ENCODE measurements around the gene ZBTB48. TPM values are rescaled to one million over a fixed set of nuclear protein-coding genes. Genes with fewer than 3 reads are reported as not detected.

ZBTB48 gene
- 15.4 and 16.0 TPM in 2 replicates for total RNA-seq
- 4.9 and 5.7 TPM in 2 replicates for polyA plus RNA-seq
- polyA plus RNA-seq (2012): 11.3 and 12.3 TPM in 2 replicates
- polyA minus RNA-seq (ENCODE audit: low replicate concordance): 7.1 and 9.1 TPM in 2 replicates

GRCh38 chr1:6579374-6580118, at the start of gene ZBTB48:
Gene ZBTB48, plus strand, starts transcription at chr1:6579994. Its CDS starts 616 bp downstream, at chr1:6580610.
- Histone ChIP-seq H3K4me3 (replicated peaks in 1 of 4; ENCODE audit: control extremely low read depth in 1 of 4, insufficient read depth in 1 of 4, low read depth in 3 of 4, low read length in 4 of 4) (peak within 1 kb of the TSS; percentile 57 to 86 (median 70)), H3K36me3 (ENCODE audit: control insufficient read depth, insufficient read depth, low read length) (peaks cover 2% of the 10 kb centered on the region), H3K9ac (ENCODE audit: insufficient read depth, low read length) (peak within 1 kb of the TSS; percentile 85), H3K27me3 (ENCODE audit: control insufficient read depth, insufficient read depth, low read length) (no peaks in the 10 kb centered on the region), H4K20me1 (ENCODE audit: control insufficient read depth, extremely low read depth, insufficient read depth, low read length) (no peaks in the 10 kb centered on the region), H3K79me2 (ENCODE audit: control insufficient read depth, insufficient read depth, low read length) (peaks cover 6% of the 10 kb centered on the region), H2AFZ (ENCODE audit: low read length) (peak within 1 kb of the TSS; percentile 88), H3K9me3 (ENCODE audit: control insufficient read depth, insufficient read depth, low read depth, low read length) (no peaks in the 10 kb centered on the region), H3K4me2 (ENCODE audit: extremely low read depth, insufficient read depth, low read length) (peak within 1 kb of the TSS; percentile 96), H3K27ac (ENCODE audit: insufficient read depth, low read length) (peak within 1 kb of the TSS; percentile 82), H3K4me1 (ENCODE audit: control insufficient read depth, extremely low read depth, insufficient read depth, low read length) (peaks cover 12% of the 10 kb centered on the region)
- no peak for TF ChIP-seq CTCF (conservative IDR thresholded peaks at IDR 0.05 in 1 of 2, IDR thresholded peaks at IDR 0.05 in 1 of 2; ENCODE audit: low read depth in 1 of 2, low read length in 2 of 2)
- no peak for TF ChIP-seq EZH2 (IDR thresholded peaks at IDR 0.05; ENCODE audit: low read length, missing control alignments)
- peak; percentile 93 to 96 for DNase-seq (ENCODE audit: low read depth in 2 of 2)

GRCh38 chr1:6530504-6531160, 49.2 kb upstream of the ZBTB48 start:
- Histone ChIP-seq H3K4me2 (ENCODE audit: extremely low read depth, insufficient read depth, low read length) (no peak overlapping the region), H4K20me1 (ENCODE audit: control insufficient read depth, extremely low read depth, insufficient read depth, low read length) (no peaks in the 10 kb centered on the region), H3K36me3 (ENCODE audit: control insufficient read depth, insufficient read depth, low read length) (peaks cover 29% of the 10 kb centered on the region), H3K79me2 (ENCODE audit: control insufficient read depth, insufficient read depth, low read length) (no peaks in the 10 kb centered on the region), H2AFZ (ENCODE audit: low read length) (no peak overlapping the region), H3K9me3 (ENCODE audit: control insufficient read depth, insufficient read depth, low read depth, low read length) (no peaks in the 10 kb centered on the region), H3K4me1 (ENCODE audit: control insufficient read depth, extremely low read depth, insufficient read depth, low read length) (no peaks in the 10 kb centered on the region), H3K9ac (ENCODE audit: insufficient read depth, low read length) (no peak overlapping the region), H3K4me3 (replicated peaks in 1 of 4; ENCODE audit: control extremely low read depth in 1 of 4, insufficient read depth in 1 of 4, low read depth in 3 of 4, low read length in 4 of 4) (no peak overlapping the region), H3K27me3 (ENCODE audit: control insufficient read depth, insufficient read depth, low read length) (no peaks in the 10 kb centered on the region), H3K27ac (ENCODE audit: insufficient read depth, low read length) (no peak overlapping the region)
- DNase-seq (ENCODE audit: low read depth in 2 of 2): no peak
- TF ChIP-seq EZH2 (IDR thresholded peaks at IDR 0.05; ENCODE audit: low read length, missing control alignments) (no peak), CTCF (conservative IDR thresholded peaks at IDR 0.05 in 1 of 2, IDR thresholded peaks at IDR 0.05 in 1 of 2; ENCODE audit: low read depth in 1 of 2, low read length in 2 of 2) (no peak)

GRCh38 chr1:6531996-6532395, 47.8 kb upstream of the ZBTB48 start:
- H3K4me3 ChIP-seq (replicated peaks in 1 of 4; ENCODE audit: control extremely low read depth in 1 of 4, insufficient read depth in 1 of 4, low read depth in 3 of 4, low read length in 4 of 4): no peak overlapping the region
- H2AFZ ChIP-seq (ENCODE audit: low read length): no peak overlapping the region
- peaks cover 19% of the 10 kb centered on the region for H3K36me3 ChIP-seq (ENCODE audit: control insufficient read depth, insufficient read depth, low read length)
- H3K27ac ChIP-seq (ENCODE audit: insufficient read depth, low read length): no peak overlapping the region
- no peak overlapping the region for H3K4me2 ChIP-seq (ENCODE audit: extremely low read depth, insufficient read depth, low read length)
- H3K9ac ChIP-seq (ENCODE audit: insufficient read depth, low read length): no peak overlapping the region
- no peaks in the 10 kb centered on the region for H3K27me3 ChIP-seq (ENCODE audit: control insufficient read depth, insufficient read depth, low read length)
- no peaks in the 10 kb centered on the region for H3K4me1 ChIP-seq (ENCODE audit: control insufficient read depth, extremely low read depth, insufficient read depth, low read length)
- H4K20me1 ChIP-seq (ENCODE audit: control insufficient read depth, extremely low read depth, insufficient read depth, low read length): no peaks in the 10 kb centered on the region
- no peak for TF ChIP-seq CTCF (conservative IDR thresholded peaks at IDR 0.05 in 1 of 2, IDR thresholded peaks at IDR 0.05 in 1 of 2; ENCODE audit: low read depth in 1 of 2, low read length in 2 of 2)
- no peak for TF ChIP-seq EZH2 (IDR thresholded peaks at IDR 0.05; ENCODE audit: low read length, missing control alignments)
- no peak for DNase-seq (ENCODE audit: low read depth in 2 of 2)
- no peaks in the 10 kb centered on the region for H3K9me3 ChIP-seq (ENCODE audit: control insufficient read depth, insufficient read depth, low read depth, low read length)
- H3K79me2 ChIP-seq (ENCODE audit: control insufficient read depth, insufficient read depth, low read length): no peaks in the 10 kb centered on the region

All from fibroblast of lung (primary cell).